ENCODE results near the gene FAM149A. TPM values are rescaled to one million over a fixed set of nuclear protein-coding genes. Genes with fewer than 3 reads are reported as not detected.

Gene FAM149A
- total RNA-seq, result 10 to 100 TPM in 1 of 4 donors, 1 to 10 TPM in 2, under 1 TPM in 1; 0.83 to 11.4 (median 4.0) TPM

DNA sequence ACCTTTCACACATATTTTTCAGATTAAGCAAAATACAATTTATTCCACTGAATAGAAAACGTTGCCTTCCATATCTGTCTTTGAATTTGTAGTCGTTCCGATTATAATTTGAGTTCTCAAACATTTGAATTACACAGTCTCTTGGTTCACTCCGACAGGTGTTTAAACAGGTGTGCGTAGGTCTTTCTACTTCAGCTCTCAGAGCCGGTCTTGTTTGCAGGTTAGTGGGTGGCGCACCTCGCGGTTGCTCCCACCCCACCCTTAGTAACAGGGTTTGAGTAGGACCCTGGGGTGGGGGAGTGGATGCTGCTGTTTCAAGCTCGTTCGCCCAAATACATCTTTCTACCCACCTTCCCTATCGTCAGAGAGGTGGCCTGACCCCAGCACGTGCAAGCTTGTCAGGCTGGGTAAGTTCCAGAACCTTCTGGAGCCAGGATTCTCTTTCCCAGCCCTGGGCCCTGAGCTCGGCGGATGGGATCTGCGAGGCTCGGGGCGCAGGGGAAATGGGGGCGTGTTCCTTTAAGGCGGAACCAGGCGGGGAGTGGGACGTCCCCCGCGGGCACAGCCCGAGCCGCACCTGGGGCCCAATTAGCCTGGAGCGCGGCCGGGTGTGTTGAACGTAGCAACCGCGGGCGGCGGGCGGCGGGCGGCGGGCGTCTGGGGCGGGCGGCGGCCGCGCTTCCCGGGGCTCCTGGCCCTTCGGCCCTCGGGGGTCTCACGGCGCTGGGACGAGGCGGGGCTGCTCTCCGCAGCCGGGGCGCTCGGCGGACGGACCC is at the start of gene FAM149A:
Gene FAM149A (plus strand): TSS at position 591 of the 776 bp plus-strand sequence.
- H3K4me1 ChIP-seq, result peaks cover 9 to 24% (median 11%) of the 10 kb centered on the region in 3 donors
- peak within 1 kb of the TSS; percentile 11 to 72 (median 44) for H3K27ac ChIP-seq
- no peaks in the 10 kb centered on the region for H3K9me3 ChIP-seq
- intact Hi-C loops (cut with DNase I), result no loop called here
- no peaks in the 10 kb centered on the region for H3K36me3 ChIP-seq
- no peak for DNase-seq
- H3K4me3 ChIP-seq, result peak within 1 kb of the TSS; percentile 39 to 76 (median 63)
- WGBS, 2 donors, result 48 to 70% methylated on average over 11 to 16 of the region's 57 CpGs
- TF ChIP-seq POLR2A (IDR thresholded peaks at IDR 0.05), result peak in 1 of 4 donors; percentile 5
- TF ChIP-seq, protein P1, sequence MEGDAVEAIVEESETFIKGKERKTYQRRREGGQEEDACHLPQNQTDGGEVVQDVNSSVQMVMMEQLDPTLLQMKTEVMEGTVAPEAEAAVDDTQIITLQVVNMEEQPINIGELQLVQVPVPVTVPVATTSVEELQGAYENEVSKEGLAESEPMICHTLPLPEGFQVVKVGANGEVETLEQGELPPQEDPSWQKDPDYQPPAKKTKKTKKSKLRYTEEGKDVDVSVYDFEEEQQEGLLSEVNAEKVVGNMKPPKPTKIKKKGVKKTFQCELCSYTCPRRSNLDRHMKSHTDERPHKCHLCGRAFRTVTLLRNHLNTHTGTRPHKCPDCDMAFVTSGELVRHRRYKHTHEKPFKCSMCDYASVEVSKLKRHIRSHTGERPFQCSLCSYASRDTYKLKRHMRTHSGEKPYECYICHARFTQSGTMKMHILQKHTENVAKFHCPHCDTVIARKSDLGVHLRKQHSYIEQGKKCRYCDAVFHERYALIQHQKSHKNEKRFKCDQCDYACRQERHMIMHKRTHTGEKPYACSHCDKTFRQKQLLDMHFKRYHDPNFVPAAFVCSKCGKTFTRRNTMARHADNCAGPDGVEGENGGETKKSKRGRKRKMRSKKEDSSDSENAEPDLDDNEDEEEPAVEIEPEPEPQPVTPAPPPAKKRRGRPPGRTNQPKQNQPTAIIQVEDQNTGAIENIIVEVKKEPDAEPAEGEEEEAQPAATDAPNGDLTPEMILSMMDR (IDR thresholded peaks at IDR 0.05), result no peak
- peaks cover 0 to 26% (median 2%) of the 10 kb centered on the region in 4 donors for H3K27me3 ChIP-seq

DNA sequence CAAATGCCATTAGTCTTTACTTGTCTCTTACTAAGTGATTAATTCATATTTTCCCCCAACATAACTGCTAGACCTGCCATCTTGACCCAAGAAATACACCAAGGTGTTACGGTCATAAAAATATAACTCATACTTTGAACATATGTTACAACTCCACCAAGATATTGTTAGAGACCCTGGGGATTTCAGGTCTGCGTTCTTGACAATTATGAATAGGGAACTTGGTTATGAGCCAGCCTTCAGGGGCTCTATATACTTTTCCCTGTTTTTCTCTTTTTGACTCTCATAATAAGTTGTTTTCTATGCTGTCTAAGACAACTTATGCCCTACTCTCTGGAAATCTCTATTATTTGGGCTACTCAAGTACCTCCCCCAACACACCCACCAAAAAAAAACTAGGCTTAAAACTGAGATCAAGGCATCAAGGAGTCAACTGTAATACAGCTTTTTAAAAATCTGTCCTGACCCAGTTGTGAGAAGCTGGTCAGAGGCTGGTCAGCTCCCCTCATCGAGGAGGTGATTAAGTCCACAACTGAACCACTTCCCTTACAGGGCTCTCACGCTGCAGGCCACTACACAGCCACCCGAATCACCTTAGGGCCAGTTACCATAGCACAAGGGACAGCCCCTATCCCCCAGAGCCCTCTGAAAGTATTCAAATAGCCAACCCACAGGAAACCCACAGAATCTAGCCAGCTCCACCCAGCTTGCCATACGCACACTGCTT is 46.1 kb upstream of the FAM149A start:
- Histone ChIP-seq H3K4me3 (no peak overlapping the region), H3K9me3 (no peaks in the 10 kb centered on the region), H3K4me1 (no peaks in the 10 kb centered on the region), H3K27ac (no peak overlapping the region), H3K36me3 (no peaks in the 10 kb centered on the region), H3K27me3 (no peaks in the 10 kb centered on the region)
- 54 to 70% methylated on average over 6 of the region's 6 CpGs for WGBS, 2 donors
- no peak for DNase-seq
- intact Hi-C loops (cut with DNase I), result no loop called here
- TF ChIP-seq, protein P1 (IDR thresholded peaks at IDR 0.05), result no peak
- TF ChIP-seq POLR2A (IDR thresholded peaks at IDR 0.05), result no peak

DNA sequence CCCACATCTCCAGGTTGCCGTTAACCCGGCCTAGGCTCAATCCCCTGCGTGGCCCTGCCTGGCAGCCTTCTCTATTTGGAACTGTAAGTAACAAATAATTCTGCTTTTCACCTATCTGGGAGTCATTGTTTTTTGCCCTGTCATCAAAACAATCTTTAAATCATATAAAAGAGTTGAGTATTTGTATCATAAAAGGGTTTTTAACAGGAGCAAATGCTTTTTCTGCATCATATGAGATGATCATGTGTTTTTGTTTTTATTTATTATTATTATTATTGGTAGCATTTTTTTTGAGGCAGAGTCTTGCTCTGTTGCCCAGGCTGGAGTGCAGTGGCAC is 45.6 kb upstream of the FAM149A start:
- H3K4me1 ChIP-seq, result no peaks in the 10 kb centered on the region
- TF ChIP-seq, protein P1 (IDR thresholded peaks at IDR 0.05), result no peak
- TF ChIP-seq POLR2A (IDR thresholded peaks at IDR 0.05), result no peak
- no peak overlapping the region for H3K27ac ChIP-seq
- H3K9me3 ChIP-seq, result no peaks in the 10 kb centered on the region
- H3K4me3 ChIP-seq, result no peak overlapping the region
- no peaks in the 10 kb centered on the region for H3K27me3 ChIP-seq
- DNase-seq, result no peak
- intact Hi-C loops (cut with DNase I), result no loop called here
- 46 to 66% methylated on average over 3 of the region's 3 CpGs for WGBS, 2 donors
- no peaks in the 10 kb centered on the region for H3K36me3 ChIP-seq

DNA sequence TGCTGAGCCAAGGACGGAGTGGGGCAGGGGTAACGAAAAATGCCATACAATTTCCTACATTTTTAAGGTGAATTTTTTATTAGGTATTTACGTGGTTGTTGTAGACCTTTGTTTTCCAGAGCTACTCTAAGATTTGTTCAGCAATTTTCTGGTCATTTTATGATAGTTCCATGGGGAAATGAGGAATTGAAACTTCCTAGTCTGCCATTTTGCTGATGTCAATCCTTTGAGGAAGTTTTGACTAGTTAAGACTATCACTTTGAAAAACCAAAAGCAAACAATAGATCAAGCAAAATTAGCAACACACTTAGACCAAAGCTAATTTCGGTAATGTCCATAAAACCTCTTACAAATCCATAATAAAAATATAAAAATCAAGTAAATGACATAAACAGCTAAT is 42.6 kb upstream of the FAM149A start:
- Histone ChIP-seq H3K9me3 (no peaks in the 10 kb centered on the region), H3K36me3 (no peaks in the 10 kb centered on the region), H3K27me3 (no peaks in the 10 kb centered on the region), H3K27ac (no peak overlapping the region), H3K4me3 (no peak overlapping the region), H3K4me1 (no peaks in the 10 kb centered on the region)
- no peak for TF ChIP-seq POLR2A (IDR thresholded peaks at IDR 0.05)
- TF ChIP-seq, protein P1 (IDR thresholded peaks at IDR 0.05), result no peak
- no peak for DNase-seq
- intact Hi-C loops (cut with DNase I), result no loop called here
- 84 to 86% methylated on average over 4 of the region's 4 CpGs for WGBS, 2 donors

Data from esophagus squamous epithelium (tissue), 5 donors.